NK-92 (cell line): Measurements from ENCODE around the gene BUD23.
"Not testable (repeated sequence)": the region's sequence is repeated elsewhere in the genome, so short reads cannot be mapped to it uniquely, and the experiment has no call there.

Experiments
- DNase-seq: peaks from one replicate; lab custom pipeline; 2025; ENCODE audit not compliant: unreplicated experiment; lab: John Stamatoyannopoulos, UW

BUD23 gene

DNA sequence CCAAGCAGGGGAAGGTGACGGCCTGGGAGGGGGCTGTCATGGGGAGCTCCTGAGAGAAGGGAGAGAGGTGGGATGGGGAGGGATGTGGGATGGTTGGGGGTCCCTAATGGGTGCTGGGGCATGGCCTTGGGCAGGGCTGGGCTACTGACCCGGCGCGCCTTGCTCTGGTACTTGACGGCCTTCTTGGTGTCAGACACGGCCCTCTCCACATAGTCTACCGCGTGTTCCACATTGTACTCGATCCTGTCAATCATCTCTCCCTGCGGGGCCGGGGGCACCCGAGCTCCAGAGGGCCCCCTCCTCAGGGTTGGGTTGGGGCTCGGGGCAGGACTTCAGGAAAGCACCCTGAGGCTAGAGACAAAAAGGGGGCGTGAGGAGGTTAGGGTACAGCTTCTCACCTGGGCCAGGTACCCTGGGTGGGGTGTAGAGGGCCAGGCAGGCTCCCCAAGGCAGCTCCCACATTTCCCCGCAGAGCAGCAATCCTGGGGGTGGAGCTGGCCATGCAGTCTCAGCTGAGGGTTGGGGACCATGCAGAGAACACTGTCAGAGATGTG is 17.3 kb downstream of the BUD23 start:
- no peak for DNase-seq

DNA sequence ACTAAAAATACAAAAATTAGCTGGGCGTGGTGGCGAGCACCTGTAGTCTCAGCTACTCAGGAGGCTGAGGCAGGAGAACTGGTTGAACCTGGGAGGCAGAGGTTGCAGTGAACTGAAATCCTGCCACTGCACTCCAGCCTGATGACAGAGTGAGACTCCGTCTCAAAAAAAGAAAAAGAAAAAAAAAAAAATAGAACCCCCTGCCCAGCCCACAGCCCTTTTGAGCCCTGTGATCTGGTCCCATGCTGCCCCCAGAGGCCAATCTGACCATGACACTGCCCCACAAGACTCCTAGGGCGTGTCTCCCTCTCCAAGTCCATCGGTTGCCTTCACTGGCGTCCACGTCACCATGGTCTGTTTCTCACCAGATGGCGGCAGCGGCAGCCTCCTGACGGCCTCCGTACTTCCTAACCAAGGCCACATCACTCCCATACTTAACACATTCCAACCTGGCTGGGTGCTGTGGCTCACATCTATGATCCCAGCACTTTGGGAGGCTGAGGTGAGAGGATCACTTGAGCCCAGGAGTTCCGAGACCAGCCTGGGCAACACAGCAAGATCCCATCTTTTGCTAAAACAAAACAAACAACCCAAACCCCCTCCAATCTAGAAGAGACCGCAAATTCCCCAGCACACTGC is 18.1 kb downstream of the BUD23 start:
- no peak for DNase-seq

DNA sequence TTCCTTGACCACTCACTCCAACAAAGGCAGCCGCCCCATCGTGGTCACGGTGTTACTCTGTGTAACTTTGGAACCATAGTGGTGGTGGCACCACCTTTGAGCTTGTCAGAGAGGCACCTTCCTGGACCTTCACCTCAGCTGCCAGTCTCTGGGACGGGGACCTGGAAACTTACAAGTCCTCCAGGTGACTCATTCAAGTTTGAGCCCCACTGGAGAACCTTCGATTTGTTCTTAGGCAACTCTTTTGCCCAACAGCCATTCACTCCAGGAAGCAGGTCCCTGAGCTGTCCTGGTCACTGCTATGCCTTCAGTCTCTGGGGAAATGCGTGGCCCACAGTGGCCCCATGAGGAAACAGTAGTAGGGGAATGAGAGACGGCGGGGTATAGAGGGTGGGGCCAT is 18.8 kb downstream of the BUD23 start:
- no peak for DNase-seq

DNA sequence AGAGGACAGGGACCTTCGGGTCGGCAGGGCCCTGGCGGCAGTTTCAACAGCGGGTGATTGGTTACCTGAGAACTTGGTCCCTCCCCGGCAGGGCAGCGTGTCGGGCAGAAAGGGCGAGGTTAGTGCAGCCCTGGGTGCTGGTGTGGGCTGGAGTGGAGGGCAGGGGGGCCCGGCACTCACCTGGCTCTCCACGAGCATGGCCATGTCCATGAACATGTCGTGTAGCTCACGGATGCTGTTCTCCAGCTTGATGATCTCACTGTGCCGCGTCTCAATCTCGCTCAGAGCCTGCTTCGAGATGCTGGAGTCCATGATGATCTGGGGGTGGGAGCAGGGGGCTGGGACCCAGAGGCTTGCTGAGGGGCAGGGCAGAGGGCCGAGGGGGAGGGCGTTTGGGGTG is 19.3 kb downstream of the BUD23 start:
- DNase-seq = no peak

DNA sequence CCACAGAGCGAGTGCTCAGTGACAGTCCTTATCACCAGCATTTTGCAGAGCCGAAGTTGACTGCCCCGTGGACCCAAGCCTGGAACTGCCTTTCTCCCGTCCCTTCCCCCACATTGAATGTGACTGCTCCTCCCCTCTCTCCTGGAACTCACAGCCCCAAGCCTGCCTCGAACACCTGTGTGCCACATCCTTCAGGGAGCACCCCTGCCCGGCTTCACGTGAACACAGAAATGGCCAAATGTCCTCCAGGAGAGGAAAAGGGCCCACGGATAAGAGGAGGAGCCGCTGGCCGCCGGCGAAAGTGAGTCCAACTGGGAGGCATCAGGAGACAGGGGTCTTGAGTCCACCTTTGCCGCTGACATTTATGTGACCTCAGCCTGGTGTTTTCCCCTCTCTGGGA is 19.8 kb downstream of the BUD23 start:
- no peak for DNase-seq

DNA sequence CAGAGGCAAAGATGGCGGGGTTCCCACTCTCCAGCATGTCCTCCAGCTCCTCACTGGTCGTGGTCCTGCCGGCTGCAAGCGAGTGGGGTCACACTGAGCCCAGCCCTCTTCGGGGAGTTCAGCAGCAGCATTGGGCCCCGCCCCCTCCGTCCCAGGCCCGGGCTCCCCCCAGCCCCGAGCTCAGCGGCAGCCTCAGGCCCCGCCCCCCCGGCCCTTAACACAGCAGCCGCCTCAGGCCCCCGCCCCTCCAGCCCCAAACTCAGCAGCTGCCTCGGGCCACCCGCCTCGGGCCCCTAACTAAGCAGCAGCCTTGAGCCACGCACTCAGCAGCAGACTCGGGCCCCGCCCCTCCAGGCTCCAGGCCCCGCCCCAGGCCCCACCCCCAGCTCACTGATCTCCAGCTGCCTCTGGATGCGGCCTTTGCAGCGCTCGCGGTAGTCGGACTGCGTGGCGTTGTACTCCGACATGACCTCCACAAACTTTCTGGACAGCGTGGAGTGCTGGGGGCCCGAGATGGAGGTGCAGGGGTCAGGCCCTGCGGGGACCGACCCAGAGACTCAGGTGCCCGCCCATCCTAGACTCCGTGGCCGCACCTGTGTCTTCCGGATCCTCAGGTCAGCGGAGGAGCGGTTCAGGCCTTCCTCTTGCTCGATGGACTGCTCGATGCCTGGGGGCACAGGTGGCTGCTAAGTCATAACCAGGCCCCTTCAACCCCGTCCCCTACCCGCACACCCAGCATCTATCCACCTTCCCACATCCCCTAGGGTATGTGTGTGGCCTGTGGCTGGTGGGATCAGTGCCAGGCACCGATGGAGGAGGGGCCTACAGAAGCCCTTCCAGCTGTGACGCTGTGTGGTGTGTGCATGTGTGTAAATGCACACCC is 20.6 kb downstream of the BUD23 start:
- no peak for DNase-seq

DNA sequence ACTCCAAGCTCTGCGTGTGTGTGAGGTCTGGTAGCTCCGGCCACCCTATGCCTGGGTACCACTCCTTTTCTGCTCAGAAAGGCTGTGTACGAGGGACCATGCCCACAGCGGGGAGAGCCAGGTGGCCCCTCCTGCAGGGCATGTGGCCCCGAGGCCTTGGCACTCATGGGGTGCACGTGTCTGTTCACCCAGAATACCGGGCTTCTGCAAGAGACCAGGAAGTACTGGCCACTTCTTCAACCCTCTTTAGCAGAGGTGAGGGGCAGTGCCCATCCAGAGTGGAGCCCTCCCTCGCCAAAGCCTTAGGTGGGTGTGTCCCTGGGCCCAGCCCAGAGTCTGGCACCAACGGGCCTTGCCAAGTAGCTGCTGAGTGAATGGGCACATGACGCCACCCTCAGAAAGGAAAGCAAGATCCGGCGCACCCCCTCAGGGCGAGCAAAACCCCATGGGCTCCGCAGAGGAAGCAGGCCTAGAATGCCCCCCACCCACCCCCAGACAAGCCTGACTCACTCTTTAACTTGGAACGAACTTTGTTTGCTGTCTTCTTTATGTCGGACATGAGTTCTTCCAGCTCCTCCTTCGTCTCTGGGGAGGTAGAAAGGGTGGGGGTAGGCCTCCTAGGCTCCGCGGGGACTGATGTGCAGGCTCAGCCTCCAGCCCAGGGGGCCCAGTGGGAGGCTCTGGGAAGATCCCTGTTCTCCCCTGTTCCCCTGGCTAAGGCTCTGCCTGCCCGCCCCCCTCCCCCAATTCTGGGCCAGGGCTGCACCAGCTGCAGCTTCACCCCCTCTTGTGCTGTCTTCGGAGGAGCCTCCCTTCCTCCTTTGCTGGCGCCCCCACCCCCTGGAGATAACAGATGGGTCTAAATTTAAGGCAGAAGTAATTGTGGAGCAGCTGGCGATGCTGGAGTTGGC is 21.5 kb downstream of the BUD23 start:
- DNase-seq = no peak

DNA sequence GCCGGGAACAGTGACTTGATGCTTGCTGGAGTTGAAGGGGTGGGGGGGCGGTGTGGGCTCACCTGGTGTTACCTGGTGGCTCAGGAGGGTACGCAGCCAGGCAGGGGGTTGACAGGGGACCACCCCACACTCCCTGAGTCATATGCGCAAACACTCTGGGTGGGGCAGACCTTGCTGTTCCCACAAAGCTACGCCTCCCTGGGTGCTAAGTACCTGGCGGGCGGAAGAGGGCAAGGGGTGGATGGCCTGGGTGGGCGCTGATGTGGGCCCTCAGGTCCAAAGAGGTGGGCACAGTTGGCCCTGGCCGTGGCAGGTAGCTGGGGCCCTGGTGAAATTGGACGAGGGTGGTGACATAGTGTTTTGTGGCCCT is 22.1 kb downstream of the BUD23 start:
- DNase-seq = no peak

DNA sequence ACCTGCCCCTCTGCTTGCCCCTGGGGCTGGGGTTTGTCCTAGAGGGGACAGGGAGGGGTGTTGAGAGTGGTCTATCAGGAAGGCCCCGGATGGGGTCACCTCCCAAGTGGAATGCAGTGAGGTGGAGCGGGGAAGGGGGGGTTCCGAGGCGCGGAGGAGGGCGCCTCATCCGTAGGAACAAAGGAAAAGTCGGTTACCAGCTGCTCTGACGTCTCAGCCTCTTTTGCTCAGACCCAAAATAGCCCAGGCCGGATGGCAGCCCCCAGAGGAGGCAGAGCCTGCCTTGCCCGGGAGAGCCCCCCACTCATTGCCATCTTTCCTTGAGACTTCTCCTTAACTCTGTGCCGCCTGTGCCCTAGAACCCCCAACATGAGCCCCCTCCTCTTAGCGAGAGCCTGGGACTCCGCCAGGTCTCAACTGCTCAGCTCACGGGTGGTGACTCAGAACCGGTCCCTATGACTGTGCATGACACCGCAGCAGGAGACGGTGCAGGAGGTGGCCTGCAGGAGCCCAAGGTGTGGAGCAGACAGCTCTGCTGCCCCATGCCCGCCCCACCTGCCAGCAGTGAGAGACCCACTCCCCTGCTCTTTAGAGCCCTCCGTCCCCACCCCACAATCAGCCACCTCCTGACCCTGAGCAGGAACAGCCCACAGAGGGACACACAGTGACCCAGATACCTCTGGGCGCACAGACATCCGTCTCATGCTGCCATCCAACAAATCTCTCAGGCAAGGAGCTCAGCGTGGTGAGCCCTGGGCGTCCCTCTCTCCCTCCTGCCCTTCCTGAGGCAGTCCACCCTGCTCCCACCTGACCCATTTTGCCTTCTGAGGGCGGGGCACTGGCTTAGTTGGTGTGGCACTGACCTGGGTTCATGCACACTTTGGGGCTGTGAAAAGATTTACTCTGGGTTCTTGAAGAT is 23.0 kb downstream of the BUD23 start:
- DNase-seq = no peak

DNA sequence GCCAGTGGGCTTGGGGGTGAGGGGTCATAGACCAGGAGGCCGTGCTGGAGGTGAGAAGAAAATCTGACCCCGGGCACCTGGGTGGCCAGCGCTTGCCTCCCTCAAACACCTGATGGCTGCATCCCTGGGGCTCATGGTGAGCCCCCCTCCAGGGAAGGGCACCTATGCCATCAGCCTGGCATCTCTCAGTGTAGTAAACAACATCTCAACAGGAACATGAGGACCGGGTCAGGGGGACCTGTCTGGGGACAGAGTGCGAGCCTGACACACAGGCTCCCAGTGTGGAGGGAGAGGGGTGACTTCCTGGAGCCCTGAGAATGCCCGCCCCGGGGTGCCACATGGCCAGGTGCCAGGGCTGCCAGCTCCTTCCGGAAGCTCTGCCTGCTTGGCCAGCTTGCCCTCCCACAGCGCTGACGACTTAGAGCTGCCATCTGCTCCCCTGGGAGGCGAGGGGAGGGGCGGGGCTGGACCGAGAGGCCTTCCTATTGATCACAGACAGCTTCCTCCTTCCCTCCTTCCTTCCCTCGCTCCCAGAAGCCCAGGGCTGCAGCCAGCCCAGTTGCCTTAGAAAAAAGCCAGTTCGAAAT is 23.7 kb downstream of the BUD23 start:
- no peak for DNase-seq

DNA sequence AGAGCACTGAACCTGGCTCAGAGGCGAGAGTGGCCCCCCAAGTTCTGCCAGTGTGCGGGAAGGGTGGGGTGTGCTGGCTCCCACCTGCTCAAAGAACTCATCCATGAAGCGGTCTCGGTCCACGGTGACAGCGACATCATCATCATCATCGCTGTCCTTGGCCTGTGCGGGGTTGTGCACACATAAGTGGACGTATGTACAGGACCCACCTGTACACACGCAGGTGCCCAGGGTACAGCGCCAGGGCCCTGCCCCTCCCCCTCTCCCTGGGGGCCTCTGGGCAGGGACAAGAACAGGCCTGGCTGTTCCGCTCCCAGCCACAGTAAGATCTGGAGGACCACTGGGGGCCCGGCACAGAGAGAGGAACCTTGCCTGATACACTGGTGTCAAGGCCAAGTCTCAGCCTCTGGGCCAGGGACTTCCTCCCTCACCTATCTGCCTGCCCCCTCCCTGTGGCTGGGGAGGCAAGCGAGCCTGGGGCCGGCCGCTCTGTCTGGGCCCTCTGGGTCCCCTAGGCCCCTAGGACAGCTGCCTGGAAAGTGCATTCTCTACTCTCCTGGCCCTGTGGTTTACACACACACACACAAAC is 25.7 kb downstream of the BUD23 start:
- no peak for DNase-seq

DNA sequence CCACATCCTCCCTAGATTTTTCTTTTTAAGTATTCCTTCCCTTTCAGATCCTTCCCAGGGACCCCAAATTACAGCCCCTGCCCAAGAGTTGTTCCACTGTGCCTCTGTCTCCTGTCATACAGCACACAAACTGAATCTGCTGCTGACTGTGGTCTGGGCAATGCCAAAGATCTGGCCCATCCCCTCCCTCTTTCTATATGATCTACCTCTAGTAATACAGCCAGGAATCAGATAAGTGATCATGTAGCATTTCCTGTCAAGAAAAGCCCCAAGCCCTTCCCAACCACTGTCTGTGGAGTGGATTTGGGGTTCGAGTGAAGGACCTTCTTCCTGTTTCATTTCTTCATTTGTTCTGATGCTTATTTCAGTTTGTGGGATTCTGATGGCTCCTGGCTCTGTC is 29.4 kb downstream of the BUD23 start:
- DNase-seq = no peak

DNA sequence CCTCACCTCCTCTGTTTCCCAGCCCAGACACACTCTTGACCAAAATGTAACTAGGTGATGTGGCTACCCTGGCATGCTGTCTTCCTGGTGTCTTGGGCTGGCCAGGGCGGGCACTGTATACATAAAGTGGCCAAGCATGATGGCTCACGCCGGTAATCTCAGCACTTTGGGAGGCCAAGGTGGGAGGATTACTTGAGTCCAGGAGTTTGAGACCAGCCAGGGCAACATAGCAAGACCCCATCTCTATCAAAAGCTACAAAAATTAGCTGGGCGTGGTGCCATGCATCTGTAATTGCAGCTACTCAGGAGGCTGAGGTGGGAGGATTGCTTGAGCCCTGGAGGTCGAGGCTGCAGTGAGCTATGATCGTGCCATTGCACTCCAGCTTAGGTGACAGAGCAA is 29.9 kb downstream of the BUD23 start:
- not testable (repeated sequence) for DNase-seq

DNA sequence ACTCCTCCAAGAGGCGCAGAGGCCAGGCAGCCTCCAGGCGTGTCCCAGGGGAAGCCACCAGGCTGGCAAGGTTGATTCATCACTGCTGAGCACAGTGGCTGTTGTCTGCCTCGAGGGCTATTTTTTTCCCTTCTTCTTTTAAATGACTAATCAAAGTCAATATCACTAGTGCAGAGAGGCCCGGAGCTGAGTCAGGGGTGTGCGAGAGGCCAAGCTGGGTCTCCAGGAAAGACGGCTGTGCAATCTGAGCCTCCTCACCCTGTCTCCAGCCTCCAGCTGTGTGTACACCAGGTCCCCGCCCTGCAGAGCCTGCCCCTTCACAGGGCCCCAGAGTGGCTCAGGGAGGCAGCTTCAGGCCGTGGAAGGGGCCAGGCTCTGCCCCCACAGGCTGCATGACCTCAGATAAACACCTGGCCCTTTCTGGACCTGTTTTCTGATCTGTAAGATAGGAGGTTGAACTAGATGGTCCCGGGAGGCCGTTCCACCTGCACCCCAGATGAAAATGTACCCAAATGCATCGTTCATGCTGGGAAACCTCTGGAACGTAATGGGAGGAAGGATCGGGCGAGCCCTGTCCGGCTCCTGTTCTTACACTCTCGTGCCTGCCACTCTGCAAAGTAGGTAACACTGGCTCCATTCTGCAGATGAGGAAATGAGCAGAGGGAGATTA is 32.4 kb downstream of the BUD23 start:
- DNase-seq = no peak

DNA sequence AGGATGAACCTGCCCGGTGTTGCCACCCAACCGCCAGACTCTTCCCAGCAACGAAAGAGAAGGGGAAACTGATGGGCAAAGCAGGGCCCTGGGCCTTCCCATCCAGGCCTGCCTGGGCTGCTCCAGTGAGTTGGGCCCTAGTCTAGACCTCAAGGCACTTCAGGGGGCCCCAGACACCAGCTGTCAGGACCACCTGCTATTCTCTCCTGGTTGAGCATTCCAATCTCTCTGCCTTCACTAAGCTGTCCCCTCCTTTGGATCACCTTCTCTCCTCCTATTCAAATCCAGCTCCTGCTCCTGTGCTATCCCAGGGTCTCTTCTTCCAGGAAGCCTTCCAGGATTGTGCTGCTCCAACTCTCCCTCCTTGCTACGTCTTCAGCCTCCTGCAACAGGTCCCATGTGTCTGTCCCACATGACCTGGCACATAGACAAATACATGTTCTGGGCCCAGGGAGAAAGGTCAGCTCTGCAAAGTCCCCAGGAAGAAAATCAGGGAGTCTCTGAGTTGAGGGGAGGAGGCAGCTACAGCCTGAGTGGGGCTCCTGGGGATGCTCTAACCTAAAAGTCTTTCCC is 33.0 kb downstream of the BUD23 start:
- DNase-seq = no peak

DNA sequence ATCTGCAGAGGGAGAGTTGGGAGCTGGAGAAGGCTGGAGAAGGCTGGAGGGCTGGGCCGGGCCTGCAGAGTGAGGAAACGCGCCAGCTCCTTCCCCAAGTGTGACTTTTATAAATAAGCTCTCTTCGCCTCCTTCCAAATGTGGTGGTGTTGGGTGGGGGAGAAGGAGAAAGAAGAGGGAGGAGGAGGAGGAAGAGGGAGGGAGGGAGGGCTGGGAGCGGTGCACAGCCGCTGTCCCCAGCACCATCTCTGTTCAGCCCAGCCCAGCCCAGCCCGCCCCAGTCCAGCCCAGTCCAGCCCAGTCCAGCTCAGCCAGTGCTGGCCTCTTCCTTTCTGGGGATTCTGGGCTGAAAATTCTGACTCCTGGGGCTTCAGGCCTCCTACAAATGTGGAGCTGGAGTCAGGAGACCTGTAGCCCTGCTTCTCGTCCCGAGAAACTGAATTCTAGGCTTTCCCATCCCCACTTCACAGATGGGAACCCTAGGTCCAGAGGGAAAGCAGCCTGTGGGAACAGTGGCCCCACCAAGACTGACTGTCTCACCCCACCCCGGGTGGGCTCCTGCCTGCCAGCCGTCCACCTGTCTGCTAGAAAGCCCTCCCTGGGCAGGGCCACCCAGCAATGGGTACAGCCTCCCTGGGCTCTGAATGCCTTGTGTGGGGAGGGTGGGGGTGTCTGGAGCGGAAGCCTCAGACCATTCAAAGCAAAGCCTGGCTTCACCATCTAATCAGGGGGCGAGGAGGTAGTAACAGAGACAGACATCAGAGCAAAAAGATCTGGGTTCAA is 33.8 kb downstream of the BUD23 start:
- no peak for DNase-seq

DNA sequence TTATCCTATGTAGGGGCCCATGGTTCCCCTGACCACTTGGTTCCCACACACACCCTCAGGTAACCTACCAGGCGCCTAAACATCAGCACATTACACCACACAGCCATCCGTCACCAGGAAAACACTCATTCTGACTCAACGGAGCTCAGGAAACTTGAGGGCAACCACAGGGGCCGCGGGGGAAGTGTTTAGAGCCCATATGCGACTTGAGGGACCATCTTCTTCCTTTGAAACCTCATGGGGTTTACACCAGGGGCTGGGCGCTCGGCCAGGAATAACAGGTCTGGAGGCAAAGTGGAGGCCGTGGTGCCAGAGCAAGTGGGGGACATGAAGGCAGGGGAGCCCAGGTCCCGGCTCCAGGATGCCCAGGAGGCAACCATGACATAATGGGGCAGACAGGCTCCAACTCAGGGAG is 34.6 kb downstream of the BUD23 start:
- no peak for DNase-seq

DNA sequence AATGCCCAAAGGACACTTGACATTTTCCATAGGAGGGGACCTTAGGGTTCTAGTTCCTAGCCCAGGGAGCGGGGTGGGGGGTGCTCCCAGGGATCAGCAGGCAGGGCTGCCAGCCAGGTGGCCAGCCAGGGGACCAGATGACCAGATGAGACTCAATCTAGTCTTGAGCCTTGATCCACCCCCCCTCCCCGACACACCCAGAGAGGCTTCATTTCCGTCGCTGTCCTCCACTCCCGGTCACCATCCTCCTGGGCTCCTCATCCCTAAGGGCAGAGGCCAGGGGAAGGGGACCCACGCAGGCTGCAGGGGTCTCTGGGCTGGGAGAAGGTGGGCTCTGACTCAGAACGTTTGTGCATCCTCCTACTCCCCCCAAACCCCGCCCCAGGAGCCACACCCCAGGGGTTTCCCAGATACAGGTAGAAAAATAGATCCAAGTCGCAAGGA is 35.1 kb downstream of the BUD23 start:
- DNase-seq = no peak
